Nephron (organoid): ENCODE data around the gene MS4A4E.

Experiments used
- H3K27ac Mint-ChIP-seq, 3 experiments: 2 replicates each; pipeline ENCODE4 v1.8.0; 2020; ENCODE audit warnings: mixed read lengths in 3 of 3, mild to moderate bottlenecking in 2 of 3, moderate library complexity in 1 of 3
- H3K27me3 Mint-ChIP-seq: 2 replicates; pipeline ENCODE4 v1.8.0; 2021; ENCODE audit warnings: low read depth, mild to moderate bottlenecking, moderate library complexity, mixed read lengths
- H3K36me3 Mint-ChIP-seq: 2 replicates; pipeline ENCODE4 v1.8.0; 2020; ENCODE audit warnings: low read depth, mixed read lengths
- H3K4me1 Mint-ChIP-seq: 2 replicates; pipeline ENCODE4 v1.8.0; 2020; ENCODE audit warnings: mixed read lengths
- H3K4me3 Mint-ChIP-seq, 3 experiments: 2 replicates each; pipeline ENCODE4 v1.8.0; 2020; ENCODE audit warnings: mild to moderate bottlenecking in 3 of 3, mixed read lengths in 3 of 3, moderate library complexity in 2 of 3
- H3K9me3 Mint-ChIP-seq: 2 replicates; pipeline ENCODE4 v1.8.0; 2020; ENCODE audit warnings: mixed read lengths
- CTCF ChIP-seq, 3 experiments: fragments of 200-600 bp; sonication (generic); IDR thresholded peaks; one replicate each; pipeline ENCODE4 v1.5.0; 2021; ENCODE audit warnings: antibody characterized with exemption in 3 of 3; ENCODE audit not compliant: unreplicated experiment in 3 of 3

The MS4A4E gene

GRCh38 chr11:60184824-60185511 is 58.0 kb downstream of the MS4A4E start:
- Mint-ChIP-seq H3K4me1 (no peaks in the 10 kb centered on the region), H3K36me3 (no peaks in the 10 kb centered on the region), H3K4me3 (no peak overlapping the region)

GRCh38 chr11:60183591-60184205 is 59.2 kb downstream of the MS4A4E start:
- no peak for TF ChIP-seq CTCF (IDR thresholded peaks at IDR 0.05; ENCODE audit: unreplicated experiment in 3 of 3)
- Mint-ChIP-seq H3K4me1 (no peaks in the 10 kb centered on the region), H3K4me3 (no peak overlapping the region), H3K27me3 (no peaks in the 10 kb centered on the region), H3K36me3 (no peaks in the 10 kb centered on the region), H3K9me3 (no peaks in the 10 kb centered on the region), H3K27ac (no peak overlapping the region)

More at GRCh38 chr11:60184824-60185511, 58.0 kb downstream of the MS4A4E start:
- no peak for TF ChIP-seq CTCF (IDR thresholded peaks at IDR 0.05; ENCODE audit: unreplicated experiment in 3 of 3)
- Mint-ChIP-seq H3K27ac (no peak overlapping the region), H3K9me3 (no peaks in the 10 kb centered on the region), H3K27me3 (no peaks in the 10 kb centered on the region)

GRCh38 chr11:60182541-60183330 is 60.2 kb downstream of the MS4A4E start, which contains the start of gene MS4A6A:
Gene MS4A6A (minus strand): TSS chr11:60183083. CDS start chr11:60181727, 1,356 bp downstream.
- Mint-ChIP-seq H3K36me3 (no peaks in the 10 kb centered on the region), H3K9me3 (no peaks in the 10 kb centered on the region), H3K27ac (no peak within 1 kb of the TSS), H3K4me3 (no peak within 1 kb of the TSS), H3K27me3 (no peaks in the 10 kb centered on the region), H3K4me1 (no peaks in the 10 kb centered on the region)
- no peak for TF ChIP-seq CTCF (IDR thresholded peaks at IDR 0.05; ENCODE audit: unreplicated experiment in 3 of 3)

- Mint-ChIP-seq H3K9me3 (no peaks in the 10 kb centered on the region), H3K27ac (no peak overlapping the region), H3K4me3 (no peak overlapping the region), H3K4me1 (no peaks in the 10 kb centered on the region), H3K27me3 (no peaks in the 10 kb centered on the region), H3K36me3 (no peaks in the 10 kb centered on the region)
- no peak for TF ChIP-seq CTCF (IDR thresholded peaks at IDR 0.05; ENCODE audit: unreplicated experiment in 3 of 3)
Observed at GRCh38 chr11:60175860-60176275, 67.1 kb downstream of the MS4A4E start.

GRCh38 chr11:60172011-60172410 is 70.9 kb downstream of the MS4A4E start:
- Mint-ChIP-seq H3K36me3 (no peaks in the 10 kb centered on the region), H3K9me3 (peaks cover 17% of the 10 kb centered on the region), H3K27me3 (no peaks in the 10 kb centered on the region), H3K4me1 (no peaks in the 10 kb centered on the region), H3K27ac (no peak overlapping the region), H3K4me3 (no peak overlapping the region)
- no peak for TF ChIP-seq CTCF (IDR thresholded peaks at IDR 0.05; ENCODE audit: unreplicated experiment in 3 of 3)
